ENCODE measurements around the gene DECR2. TPM values are rescaled to one million over a fixed set of nuclear protein-coding genes. Genes with fewer than 3 reads are reported as not detected.
A peak's percentile ranks its signal among the peaks of the same experiment; 100 is the strongest.

DECR2 gene
- total RNA-seq, 6 experiments from 2014 or later = 14.0 to 20.3 (median 16.0) TPM

DNA sequence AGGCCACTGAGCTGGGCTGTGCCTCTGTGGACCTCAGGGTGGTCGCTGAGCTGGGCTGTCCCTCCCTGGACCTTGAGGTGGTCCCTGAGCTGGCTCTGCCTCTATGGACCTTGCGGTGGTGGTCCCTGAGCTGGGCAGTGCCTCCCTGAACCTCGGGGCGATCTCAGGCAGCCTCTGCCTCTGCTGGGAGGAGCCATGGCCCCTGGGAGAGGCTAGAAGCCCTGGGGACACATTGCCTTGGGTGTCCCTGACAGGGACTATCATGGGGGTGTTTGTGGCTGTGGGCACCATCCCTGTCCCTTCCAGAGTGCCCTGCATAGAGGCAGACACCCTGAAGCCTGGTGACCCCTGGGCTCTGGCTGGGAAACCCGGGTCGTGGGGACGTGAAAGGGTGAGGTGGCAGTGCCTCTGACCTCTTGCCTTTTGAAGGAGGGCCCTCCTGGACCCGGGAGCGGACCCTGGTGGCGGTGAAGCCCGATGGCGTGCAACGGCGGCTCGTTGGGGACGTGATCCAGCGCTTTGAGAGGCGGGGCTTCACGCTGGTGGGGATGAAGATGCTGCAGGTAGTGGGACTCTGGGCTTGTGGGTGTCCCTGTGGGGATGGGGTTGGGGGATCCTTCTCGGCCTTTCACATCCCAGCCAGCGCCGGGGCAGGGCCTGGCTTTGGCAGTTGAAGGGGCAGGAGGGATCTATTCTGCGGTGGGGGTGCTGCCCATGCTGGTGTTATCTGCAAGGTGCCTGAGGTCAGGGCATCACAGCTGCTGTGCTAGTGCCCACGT, 2.9 kb upstream of the DECR2 start:
- H3K36me3 Mint-ChIP-seq (ENCODE audit: low read depth) = peaks cover 8% of the 10 kb centered on the region
- peaks cover 6% of the 10 kb centered on the region; the same call in 1 of the 2 replicates for H3K27me3 Mint-ChIP-seq (ENCODE audit: insufficient read depth)
- DNase-seq = no peak
- no peak for TF ChIP-seq CTCF (IDR thresholded peaks at IDR 0.05)
- H3K4me3 Mint-ChIP-seq = peak overlapping the region; percentile 63; the same call in 1 of the 2 replicates
- no peaks in the 10 kb centered on the region for H3K9me3 Mint-ChIP-seq
- H3K27ac Mint-ChIP-seq = peak overlapping the region; percentile 74
- H3K4me1 Mint-ChIP-seq (ENCODE audit: low read depth) = peaks cover 19% of the 10 kb centered on the region

GRCh38 chr16:399340-400019, 2.2 kb upstream of the DECR2 start:
- no peak overlapping the region for H3K4me3 Mint-ChIP-seq
- H3K36me3 Mint-ChIP-seq (ENCODE audit: low read depth) = peaks cover 8% of the 10 kb centered on the region
- no peak overlapping the region for H3K27ac Mint-ChIP-seq
- TF ChIP-seq CTCF (IDR thresholded peaks at IDR 0.05) = no peak
- H3K27me3 Mint-ChIP-seq (ENCODE audit: insufficient read depth) = peaks cover 6% of the 10 kb centered on the region; the same call in 1 of the 2 replicates
- no peaks in the 10 kb centered on the region for H3K9me3 Mint-ChIP-seq
- DNase-seq = no peak
- H3K4me1 Mint-ChIP-seq (ENCODE audit: low read depth) = peaks cover 19% of the 10 kb centered on the region

- H3K9me3 Mint-ChIP-seq = no peaks in the 10 kb centered on the region
- H3K4me3 Mint-ChIP-seq = peak overlapping the region; percentile 89
- peaks cover 19% of the 10 kb centered on the region for H3K4me1 Mint-ChIP-seq (ENCODE audit: low read depth)
- peak overlapping the region; percentile 75 for H3K27ac Mint-ChIP-seq
- peaks cover 6% of the 10 kb centered on the region; the same call in 1 of the 2 replicates for H3K27me3 Mint-ChIP-seq (ENCODE audit: insufficient read depth)
- DNase-seq = no peak
- TF ChIP-seq CTCF (IDR thresholded peaks at IDR 0.05) = no peak
- H3K36me3 Mint-ChIP-seq (ENCODE audit: low read depth) = peaks cover 8% of the 10 kb centered on the region
Observed at GRCh38 chr16:400061-400591, 1.6 kb upstream of the DECR2 start.

DNA sequence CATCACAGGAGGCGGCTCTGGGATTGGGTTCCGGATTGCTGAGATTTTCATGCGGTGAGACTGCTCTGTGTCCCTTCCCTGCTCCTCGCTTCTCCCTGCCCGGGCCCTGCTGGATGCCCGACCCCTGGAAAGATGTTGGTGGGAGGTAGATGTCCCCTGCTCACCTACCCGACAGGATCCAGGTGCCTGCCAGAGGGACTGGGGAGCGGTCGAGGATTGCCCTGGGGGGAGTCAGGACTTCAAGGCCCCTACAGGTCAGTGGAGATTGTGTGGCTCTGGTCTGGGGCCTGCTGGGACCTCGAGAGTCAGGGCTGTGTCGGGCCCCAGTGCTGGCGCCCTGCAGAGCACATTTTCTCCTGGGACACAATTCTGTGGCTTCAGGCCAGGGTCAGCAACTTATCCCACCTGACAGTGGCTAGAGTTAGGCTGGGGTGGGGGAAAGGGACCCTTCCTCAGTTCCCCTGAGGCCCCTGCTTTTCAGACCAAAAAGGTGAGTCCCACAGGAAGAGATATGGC, 3.3 kb downstream of the DECR2 start:
- H3K4me1 Mint-ChIP-seq (ENCODE audit: low read depth) = peaks cover 8% of the 10 kb centered on the region
- no peak overlapping the region for H3K4me3 Mint-ChIP-seq
- H3K36me3 Mint-ChIP-seq (ENCODE audit: low read depth) = peaks cover 7% of the 10 kb centered on the region
- no peak for TF ChIP-seq CTCF (IDR thresholded peaks at IDR 0.05)
- H3K27ac Mint-ChIP-seq = no peak overlapping the region
- H3K9me3 Mint-ChIP-seq = no peaks in the 10 kb centered on the region
- no peak for DNase-seq
- H3K27me3 Mint-ChIP-seq (ENCODE audit: insufficient read depth) = peaks cover 2% of the 10 kb centered on the region; the same call in 1 of the 2 replicates

- Mint-ChIP-seq H3K4me3 (no peak overlapping the region), H3K4me1 (ENCODE audit: low read depth) (no peaks in the 10 kb centered on the region), H3K9me3 (no peaks in the 10 kb centered on the region), H3K27me3 (ENCODE audit: insufficient read depth) (peaks cover 2% of the 10 kb centered on the region), H3K36me3 (ENCODE audit: low read depth) (no peaks in the 10 kb centered on the region; the same call in 1 of the 2 replicates), H3K27ac (no peak overlapping the region)
- no peak for TF ChIP-seq CTCF (IDR thresholded peaks at IDR 0.05)
- DNase-seq = no peak
Observed at GRCh38 chr16:405548-406506, 4.1 kb downstream of the DECR2 start.
